ENCODE data around the gene FRS3.

The FRS3 gene

DNA sequence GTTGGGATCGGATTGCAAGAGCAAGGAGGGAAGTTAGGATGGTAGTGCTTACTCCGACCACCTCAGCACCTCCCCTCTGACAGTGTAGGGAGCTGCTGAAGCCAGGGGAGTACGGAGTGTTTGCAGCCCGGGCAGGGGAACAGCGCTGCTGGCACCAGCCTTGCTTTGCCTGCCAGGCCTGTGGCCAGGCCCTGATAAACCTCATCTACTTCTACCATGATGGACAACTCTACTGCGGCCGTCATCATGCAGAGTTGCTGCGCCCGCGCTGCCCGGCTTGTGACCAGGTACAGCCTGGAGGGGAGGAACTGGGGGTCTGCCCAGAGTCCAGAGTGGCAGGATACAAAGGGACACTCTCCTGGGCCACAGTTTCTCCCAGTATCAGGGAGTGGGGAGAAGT lies 5.6 kb upstream of the FRS3 start:
- TF ChIP-seq, protein P1, sequence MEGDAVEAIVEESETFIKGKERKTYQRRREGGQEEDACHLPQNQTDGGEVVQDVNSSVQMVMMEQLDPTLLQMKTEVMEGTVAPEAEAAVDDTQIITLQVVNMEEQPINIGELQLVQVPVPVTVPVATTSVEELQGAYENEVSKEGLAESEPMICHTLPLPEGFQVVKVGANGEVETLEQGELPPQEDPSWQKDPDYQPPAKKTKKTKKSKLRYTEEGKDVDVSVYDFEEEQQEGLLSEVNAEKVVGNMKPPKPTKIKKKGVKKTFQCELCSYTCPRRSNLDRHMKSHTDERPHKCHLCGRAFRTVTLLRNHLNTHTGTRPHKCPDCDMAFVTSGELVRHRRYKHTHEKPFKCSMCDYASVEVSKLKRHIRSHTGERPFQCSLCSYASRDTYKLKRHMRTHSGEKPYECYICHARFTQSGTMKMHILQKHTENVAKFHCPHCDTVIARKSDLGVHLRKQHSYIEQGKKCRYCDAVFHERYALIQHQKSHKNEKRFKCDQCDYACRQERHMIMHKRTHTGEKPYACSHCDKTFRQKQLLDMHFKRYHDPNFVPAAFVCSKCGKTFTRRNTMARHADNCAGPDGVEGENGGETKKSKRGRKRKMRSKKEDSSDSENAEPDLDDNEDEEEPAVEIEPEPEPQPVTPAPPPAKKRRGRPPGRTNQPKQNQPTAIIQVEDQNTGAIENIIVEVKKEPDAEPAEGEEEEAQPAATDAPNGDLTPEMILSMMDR (IDR thresholded peaks at IDR 0.05; ENCODE audit: low read depth, low read length, missing control alignments) = no peak
- DNase-seq (ENCODE audit: low read depth) = no peak
- no peak overlapping the region for H3K4me3 ChIP-seq (ENCODE audit: low read depth, low read length)

DNA sequence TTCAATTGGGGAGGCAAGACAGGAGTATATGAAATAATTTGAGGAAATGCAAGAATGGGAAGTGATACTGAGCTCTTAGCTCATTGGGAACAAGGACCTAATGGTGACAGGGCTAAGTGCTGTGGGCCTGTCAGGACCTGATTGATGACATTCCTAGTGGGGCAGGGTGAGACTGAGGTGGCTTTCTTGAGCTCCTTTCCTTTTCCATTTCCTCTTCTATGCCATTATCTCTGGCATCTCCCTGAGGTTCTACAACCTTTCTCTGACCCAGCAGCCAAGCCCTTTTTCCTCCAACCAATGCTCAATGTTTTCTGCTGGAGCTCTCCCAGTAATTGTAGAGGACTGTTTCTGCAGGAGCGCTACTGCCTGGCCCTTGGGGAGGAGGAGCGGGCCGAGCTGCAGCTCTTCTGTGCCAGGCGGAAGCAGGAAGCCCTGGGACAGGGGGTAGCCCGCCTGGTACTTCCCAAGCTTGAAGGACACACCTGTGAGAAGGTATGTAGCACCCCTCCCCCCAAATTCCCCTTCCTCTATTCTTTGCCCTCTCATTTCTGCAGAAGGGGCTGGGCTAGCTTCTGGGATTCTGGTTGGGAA lies 5.0 kb upstream of the FRS3 start:
- no peak overlapping the region for H3K4me3 ChIP-seq (ENCODE audit: low read depth, low read length)
- TF ChIP-seq, protein P1 (IDR thresholded peaks at IDR 0.05; ENCODE audit: low read depth, low read length, missing control alignments) = no peak
- DNase-seq (ENCODE audit: low read depth) = no peak

DNA sequence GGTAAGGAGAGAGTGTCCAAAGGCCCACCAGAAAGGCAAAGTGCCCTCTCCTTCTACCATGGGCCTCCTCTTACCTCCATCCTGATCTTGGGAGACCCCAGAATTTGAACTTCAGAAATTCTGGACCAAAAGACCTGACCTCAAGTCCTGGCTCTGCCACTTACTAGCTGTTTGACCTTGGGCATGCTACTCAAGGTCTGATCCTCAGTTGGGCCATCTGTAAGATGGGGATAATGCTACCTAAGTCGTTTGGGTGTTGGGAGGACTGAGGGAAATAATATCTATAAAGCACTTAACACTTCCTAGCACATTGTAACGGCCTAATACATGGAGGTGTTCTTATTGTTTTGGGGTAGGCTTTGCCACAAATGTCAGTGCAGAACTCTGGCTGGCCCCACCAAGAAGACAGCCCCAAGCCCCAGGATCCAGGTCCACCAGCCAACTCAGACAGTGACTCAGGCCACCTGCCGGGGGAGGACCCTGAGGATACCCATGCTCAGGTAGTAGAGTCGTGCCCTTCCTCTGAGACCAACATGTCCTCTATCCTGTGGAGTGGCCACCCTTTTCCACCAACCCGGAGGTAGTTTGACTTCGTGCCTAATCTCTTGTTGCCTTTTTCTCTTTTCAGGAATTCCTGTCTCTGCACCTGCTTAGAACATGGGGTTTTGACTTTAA lies 3.5 kb upstream of the FRS3 start:
- H3K4me3 ChIP-seq (ENCODE audit: low read depth, low read length) = no peak overlapping the region
- DNase-seq (ENCODE audit: low read depth) = no peak
- TF ChIP-seq, protein P1 (IDR thresholded peaks at IDR 0.05; ENCODE audit: low read depth, low read length, missing control alignments) = no peak

DNA sequence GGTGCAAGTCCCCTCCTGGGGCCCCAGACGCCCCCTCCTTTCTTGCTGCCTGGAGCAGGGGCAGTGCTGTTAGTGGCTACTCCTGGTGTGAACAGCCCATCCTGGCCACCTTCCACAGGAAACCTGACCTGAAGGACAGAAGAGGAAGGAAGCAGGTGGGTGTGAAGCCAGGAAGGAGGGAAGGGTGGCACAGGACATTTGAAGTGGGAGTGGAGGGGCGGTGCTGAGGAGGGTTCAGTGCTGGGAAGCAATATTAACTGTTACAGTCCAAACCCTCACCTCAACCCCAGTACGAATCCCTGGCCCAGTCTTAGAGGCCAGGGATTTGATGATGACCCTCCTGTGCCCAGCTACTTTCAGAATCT lies 1.6 kb upstream of the FRS3 start:
- no peak overlapping the region for H3K4me3 ChIP-seq (ENCODE audit: low read depth, low read length)
- TF ChIP-seq, protein P1 (IDR thresholded peaks at IDR 0.05; ENCODE audit: low read depth, low read length, missing control alignments) = no peak

DNA sequence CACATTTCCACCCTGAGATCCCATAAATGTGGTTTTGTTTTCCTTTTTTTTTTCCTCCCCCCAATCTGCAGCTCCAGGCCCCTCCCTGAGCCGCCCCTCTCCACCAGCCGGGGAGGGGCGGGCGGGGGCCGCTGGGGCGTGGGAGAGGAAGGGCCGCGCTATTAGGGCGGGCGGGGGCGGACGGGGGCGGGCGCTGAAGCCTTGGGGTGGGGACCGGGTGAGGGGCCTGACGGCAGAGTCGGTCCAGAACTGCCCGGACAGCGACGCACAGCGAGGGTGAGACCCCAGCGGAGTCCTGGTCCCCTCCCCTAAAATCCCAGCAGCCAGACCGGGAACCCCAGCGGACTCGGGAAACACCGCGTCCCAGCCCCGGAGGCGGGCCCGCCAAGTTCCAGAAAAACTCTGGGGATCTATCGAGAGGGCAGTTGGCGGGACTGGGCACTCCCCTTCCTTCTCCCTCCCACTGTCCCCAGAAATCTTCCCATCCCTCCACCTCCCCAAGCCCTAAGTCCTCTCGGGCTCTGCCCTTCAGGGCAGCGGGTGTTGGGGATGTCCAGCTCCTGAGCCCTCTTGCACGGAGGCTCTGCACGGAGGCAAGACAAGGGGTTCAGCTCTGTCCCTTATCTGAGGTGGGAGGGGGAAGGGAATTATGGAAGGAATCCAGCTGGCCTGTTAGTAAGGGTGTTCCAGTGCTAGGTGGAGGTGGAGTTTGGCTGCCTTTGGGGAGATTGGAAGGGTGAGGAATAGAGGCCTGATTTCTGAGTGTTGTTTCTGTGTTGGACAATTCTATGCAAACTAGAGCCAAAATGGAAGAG lies 1.1 kb upstream of the FRS3 start, which contains the start of gene PRICKLE4:
Gene PRICKLE4, plus strand, starts transcription at position 232 of the 815 bp plus-strand sequence. CDS start 2,692 bp downstream, outside the sequence.
- peak within 1 kb of the TSS; percentile 76 for H3K4me3 ChIP-seq (ENCODE audit: low read depth, low read length)
- no peak for DNase-seq (ENCODE audit: low read depth)
- TF ChIP-seq, protein P1 (IDR thresholded peaks at IDR 0.05; ENCODE audit: low read depth, low read length, missing control alignments) = no peak

More for the DNA sequence above, 1.6 kb upstream of the FRS3 start:
- no peak for DNase-seq (ENCODE audit: low read depth)

DNA sequence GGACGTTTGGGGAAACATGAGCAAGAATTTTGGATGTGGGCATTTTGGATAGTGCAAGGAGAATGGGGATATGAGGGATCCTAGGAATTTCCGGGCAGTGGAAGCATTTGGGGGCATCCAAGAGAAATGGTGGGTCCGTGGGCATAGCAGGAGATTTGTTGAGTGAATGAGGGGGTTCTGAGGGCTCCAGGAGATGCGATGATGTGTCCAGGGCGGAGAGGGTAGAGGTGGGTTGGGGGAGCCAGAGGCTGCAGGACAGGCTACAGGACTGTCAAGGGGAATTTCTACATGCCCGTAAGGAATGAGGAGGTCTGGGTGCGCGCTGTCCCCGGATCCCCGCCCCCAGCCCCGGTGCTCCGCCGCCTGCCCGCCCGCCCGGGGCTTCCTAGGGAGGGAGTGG lies 364 bp downstream of the FRS3 start:
- TF ChIP-seq, protein P1 (IDR thresholded peaks at IDR 0.05; ENCODE audit: low read depth, low read length, missing control alignments) = no peak
- H3K4me3 ChIP-seq (ENCODE audit: low read depth, low read length) = peak overlapping the region; percentile 76
- DNase-seq (ENCODE audit: low read depth) = no peak

Measured in GM12864 (cell line).